ENCODE measurements around the gene NPFFR1.

DNA sequence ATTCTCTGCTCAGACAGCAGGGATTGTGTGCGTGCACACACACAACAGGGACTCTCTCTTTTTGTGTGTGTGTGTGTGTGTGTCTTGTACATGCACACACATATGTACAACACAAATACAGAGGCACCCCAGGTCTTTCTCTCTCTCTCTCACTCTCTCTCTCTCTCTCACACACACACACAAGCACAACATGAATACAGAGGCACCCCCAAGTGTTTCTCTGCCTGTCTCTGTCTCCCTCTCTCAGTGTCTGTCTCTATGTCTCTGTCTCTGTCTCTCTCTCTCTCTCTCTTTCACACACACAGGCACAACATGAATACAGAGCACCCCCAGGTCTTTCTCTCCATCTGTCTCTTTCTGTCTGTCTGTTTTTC is 746 bp downstream of the NPFFR1 start:
- TF ChIP-seq, protein P1, sequence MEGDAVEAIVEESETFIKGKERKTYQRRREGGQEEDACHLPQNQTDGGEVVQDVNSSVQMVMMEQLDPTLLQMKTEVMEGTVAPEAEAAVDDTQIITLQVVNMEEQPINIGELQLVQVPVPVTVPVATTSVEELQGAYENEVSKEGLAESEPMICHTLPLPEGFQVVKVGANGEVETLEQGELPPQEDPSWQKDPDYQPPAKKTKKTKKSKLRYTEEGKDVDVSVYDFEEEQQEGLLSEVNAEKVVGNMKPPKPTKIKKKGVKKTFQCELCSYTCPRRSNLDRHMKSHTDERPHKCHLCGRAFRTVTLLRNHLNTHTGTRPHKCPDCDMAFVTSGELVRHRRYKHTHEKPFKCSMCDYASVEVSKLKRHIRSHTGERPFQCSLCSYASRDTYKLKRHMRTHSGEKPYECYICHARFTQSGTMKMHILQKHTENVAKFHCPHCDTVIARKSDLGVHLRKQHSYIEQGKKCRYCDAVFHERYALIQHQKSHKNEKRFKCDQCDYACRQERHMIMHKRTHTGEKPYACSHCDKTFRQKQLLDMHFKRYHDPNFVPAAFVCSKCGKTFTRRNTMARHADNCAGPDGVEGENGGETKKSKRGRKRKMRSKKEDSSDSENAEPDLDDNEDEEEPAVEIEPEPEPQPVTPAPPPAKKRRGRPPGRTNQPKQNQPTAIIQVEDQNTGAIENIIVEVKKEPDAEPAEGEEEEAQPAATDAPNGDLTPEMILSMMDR (conservative IDR thresholded peaks at IDR 0.05): no peak
- TF ChIP-seq ZFX (IDR thresholded peaks at IDR 0.05): no peak

All from C4-2B (cell line).